NCI-H446 treated with DMSO at 0.1 percent for 48 hours (cell line): ENCODE measurements around the gene TPD52L3.
A peak's percentile ranks its signal among the peaks of the same experiment; 100 is the strongest.

Experiments
- DNase-seq: peaks from one replicate; lab custom pipeline; 2025; lab: John Stamatoyannopoulos, UW

TPD52L3 gene

GRCh38 chr9:6328103-6328502, at the start of gene TPD52L3:
Gene TPD52L3 (plus strand): TSS chr9:6328375. CDS start chr9:6328596, 221 bp downstream.
- DNase-seq: no peak

GRCh38 chr9:6301858-6302257, 26.3 kb upstream of the TPD52L3 start:
- no peak for DNase-seq

- DNase-seq: no peak
Observed at GRCh38 chr9:6302417-6302816, 25.8 kb upstream of the TPD52L3 start.

GRCh38 chr9:6304232-6304631, 23.9 kb upstream of the TPD52L3 start:
- no peak for DNase-seq

GRCh38 chr9:6305954-6306563, 22.1 kb upstream of the TPD52L3 start:
- peak; percentile 29 for DNase-seq

GRCh38 chr9:6307551-6308096, 20.6 kb upstream of the TPD52L3 start:
- no peak for DNase-seq

- no peak for DNase-seq
Observed at GRCh38 chr9:6330958-6331634, 2.9 kb downstream of the TPD52L3 start.

GRCh38 chr9:6334305-6334704, 6.1 kb downstream of the TPD52L3 start:
- no peak for DNase-seq

GRCh38 chr9:6348766-6349165, 20.6 kb downstream of the TPD52L3 start:
- no peak for DNase-seq

GRCh38 chr9:6351737-6352136, 23.6 kb downstream of the TPD52L3 start:
- DNase-seq: no peak

- peak; percentile 55 for DNase-seq
Observed at GRCh38 chr9:6354072-6354686, 26.0 kb downstream of the TPD52L3 start.

GRCh38 chr9:6355728-6356127, 27.6 kb downstream of the TPD52L3 start:
- no peak for DNase-seq

GRCh38 chr9:6356441-6356840, 28.3 kb downstream of the TPD52L3 start:
- DNase-seq: no peak

- DNase-seq: no peak
Observed at GRCh38 chr9:6356904-6357303, 28.7 kb downstream of the TPD52L3 start.

- no peak for DNase-seq
Observed at GRCh38 chr9:6367128-6367890, 39.1 kb downstream of the TPD52L3 start.

- no peak for DNase-seq
Observed at GRCh38 chr9:6368831-6369230, 40.7 kb downstream of the TPD52L3 start.
